ENCODE results near the gene CYP27A1.
A peak's percentile ranks its signal among the peaks of the same experiment; 100 is the strongest.

Gene CYP27A1

DNA sequence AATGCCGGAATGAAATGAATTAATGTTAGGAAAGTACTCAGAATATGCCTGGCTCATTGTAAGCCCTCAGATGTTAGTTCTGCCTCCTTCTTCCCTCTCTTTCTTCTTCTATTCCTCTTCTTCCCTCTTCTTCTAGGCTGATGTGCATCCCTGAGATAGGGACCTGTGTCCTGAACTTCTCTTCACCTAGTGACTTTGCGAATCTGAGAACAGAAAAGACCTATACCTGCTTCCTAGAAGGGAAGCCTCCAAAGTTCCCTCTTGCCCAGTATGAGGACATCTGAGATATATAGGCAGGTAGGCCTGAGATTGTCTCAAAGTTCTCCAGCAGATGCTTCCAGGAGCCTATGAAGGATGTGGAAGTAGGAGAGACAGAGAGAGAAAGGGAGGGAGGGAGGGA is 8.1 kb upstream of the CYP27A1 start:
- DNase-seq (ENCODE audit: low read depth, low spot score) = no peak

DNA sequence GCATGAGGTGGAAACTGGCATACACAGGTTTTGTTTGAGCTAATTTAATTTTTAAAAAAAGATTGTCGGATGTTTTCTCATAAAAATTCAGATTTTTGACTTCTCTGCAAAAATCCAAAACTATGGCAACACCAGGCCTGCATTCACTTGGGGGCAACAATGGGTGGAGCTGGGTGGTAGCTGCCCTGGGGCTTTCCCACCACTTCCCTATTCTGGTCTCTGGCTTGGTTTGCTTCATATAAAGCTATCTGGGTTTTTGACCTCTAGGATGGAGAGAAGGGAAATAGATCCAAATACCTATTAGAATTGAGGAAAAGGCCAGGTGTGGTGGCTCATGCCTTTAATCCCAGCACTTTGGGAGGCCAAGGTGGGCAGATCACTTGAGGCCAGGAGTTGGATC is 5.5 kb upstream of the CYP27A1 start:
- DNase-seq (ENCODE audit: low read depth, low spot score) = no peak

DNA sequence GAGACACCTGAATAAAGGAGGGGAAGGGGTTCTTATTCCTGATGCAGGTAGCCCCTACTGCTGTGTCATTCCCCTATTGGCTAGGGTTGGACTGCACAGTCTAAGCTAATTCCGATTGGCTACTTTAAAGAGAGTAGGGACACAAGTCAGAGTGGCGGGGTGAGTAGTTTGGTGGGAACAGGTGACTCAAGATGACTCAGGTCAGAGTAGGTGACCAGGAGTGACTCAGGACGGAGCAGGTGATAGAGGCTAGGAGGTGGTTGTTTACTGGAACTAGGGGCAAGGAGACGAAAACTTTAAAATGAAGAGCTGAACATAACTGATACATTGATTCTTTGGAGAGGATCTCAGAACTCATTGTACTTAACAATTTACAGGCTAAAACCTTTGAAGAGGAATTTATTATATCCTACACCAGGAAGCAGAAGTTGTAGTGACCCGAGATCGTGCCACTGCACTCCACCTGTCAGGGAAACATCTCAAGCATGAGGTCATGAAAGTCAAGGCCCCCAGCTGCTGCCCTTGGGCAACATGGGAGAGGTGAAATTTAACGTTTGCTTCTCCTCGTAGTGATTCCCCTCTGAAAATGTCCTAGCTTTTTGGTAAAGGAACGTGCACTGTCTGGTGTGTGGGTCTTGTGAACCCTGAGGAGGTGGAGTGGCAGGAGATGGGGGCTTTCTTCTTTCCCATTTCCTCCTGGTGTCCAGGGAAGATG is 4.5 kb upstream of the CYP27A1 start:
- no peak for DNase-seq (ENCODE audit: low read depth, low spot score)

DNA sequence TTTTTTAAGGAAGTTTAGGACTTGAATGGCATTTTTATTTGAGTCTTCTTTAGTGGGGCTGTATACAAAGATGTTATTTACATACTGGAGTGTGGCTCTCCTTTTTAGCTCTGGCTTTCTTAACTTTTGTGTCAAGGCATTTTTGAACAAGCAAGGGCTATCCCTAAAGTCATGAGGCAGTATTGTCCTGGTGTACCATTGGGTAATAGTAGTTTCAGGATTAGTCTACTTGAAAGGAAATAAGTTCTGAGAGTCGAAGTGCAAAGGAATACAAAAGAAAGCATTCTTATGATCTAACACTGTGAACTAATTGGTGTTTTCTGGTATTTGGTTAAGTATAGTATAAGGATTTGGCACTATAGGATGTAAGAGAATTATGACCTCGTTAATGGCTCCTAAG is 1.9 kb upstream of the CYP27A1 start:
- DNase-seq (ENCODE audit: low read depth, low spot score) = no peak

DNA sequence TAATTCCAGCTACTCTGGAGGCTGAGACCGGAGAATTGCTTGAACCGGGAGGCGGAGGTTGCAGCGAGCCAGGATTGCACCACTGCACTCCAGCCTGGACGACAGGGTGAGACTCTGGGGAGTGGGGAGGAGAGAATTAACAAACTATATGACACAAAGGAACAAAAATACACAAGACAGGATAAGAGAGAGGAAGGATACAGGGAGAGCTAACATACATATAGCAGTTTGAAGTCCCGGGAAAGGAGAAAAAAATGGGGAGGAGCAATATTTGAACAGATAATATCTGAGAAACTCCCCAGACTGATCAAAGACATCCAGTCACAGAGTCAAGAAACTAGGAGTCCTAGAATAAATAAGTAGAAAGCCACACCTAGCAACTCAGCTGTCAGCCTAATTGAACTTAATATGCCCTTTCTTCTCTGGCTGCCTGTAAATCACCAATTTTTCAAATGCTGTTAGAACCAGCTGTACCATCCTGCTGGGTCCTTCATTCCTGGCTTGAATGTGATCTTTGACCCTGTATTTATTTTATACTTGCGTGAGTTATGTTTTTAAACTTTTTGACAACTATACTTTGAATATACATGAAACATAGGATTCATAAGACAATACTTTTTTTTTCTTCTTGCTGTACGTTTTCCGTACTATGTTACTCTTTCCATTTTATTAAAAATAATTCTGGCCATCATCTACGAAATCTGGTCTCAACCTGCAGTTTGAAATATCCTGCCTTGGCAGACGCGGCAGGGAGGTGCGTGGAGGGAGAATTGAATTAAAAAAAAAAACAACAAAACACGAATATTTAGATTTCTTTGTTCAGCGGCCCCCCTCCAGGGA is 876 bp upstream of the CYP27A1 start:
- no peak for DNase-seq (ENCODE audit: low read depth, low spot score)

DNA sequence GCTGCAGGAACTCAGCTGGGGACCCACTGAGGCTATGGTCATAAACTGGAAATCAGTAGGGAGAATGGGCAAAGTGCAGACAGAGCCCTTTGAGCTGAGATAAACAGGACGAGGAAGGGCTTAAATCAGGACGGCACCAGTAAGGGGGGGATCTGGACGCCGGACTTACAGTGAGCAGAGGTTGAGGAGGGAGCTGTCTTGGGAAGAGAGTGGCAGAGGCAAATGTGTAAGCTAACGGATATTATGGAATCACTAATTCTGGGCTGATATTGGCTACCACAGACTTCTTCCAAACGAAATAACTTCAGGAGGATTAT is 539 bp downstream of the CYP27A1 start:
- no peak for DNase-seq (ENCODE audit: low read depth, low spot score)

DNA sequence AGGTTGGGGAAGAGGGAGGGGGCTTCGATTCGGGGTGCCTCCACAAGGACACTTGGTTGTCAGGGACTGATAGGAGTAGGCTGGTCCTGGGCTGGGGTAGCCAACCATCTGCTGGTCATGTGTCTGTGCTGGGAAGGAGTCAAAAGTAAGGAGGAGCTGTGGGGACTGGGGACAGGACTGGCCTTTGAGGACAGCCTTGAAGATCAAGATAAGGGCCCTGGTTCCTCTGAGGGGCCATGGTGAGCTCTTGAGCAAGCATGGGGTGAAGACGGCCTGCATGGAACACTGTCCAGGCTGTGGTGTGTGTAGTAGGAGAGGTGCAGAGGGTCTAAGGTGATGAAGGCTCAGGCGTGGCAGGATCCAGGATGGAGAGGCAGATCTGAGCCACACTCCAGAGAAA is 1.7 kb downstream of the CYP27A1 start:
- DNase-seq (ENCODE audit: low read depth, low spot score) = no peak

DNA sequence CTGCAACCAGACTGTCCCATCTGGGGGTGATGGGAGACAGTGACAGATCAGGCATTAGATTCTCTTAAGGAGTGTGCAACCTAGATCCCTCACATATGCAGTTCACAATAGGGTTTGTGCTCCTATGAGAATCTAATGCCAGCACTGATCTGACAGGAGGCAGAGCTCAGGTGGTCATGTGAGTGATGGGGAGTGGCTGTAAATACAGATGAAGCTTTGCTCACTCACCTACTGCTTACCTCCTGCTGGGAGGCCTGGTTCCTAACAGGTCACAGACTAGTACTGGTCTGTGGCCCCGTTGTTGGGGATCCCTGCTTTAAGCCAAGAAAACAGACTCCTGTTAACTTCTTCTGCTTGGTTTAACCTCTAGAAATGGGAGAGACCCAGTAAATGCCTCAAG is 3.2 kb downstream of the CYP27A1 start:
- DNase-seq (ENCODE audit: low read depth, low spot score) = no peak

DNA sequence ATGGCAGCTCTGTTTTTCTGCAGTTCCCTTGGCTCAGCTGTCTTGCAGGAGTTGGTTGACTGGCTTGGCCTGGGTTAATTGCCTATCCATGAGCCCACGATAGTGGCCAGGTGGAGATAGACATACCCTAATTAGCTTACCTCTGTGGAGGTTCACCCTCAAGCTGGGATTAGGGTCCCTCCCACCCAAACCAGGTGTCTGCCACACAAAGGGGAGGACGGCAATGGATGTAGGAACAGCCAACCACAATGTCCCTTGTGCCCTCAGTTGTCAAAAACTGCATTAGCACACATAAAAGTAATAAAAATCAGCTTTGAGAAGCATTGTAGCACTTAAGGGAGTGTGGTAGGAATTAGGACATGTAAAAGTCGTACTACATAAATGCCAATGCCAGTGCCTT is 4.2 kb downstream of the CYP27A1 start:
- no peak for DNase-seq (ENCODE audit: low read depth, low spot score)

DNA sequence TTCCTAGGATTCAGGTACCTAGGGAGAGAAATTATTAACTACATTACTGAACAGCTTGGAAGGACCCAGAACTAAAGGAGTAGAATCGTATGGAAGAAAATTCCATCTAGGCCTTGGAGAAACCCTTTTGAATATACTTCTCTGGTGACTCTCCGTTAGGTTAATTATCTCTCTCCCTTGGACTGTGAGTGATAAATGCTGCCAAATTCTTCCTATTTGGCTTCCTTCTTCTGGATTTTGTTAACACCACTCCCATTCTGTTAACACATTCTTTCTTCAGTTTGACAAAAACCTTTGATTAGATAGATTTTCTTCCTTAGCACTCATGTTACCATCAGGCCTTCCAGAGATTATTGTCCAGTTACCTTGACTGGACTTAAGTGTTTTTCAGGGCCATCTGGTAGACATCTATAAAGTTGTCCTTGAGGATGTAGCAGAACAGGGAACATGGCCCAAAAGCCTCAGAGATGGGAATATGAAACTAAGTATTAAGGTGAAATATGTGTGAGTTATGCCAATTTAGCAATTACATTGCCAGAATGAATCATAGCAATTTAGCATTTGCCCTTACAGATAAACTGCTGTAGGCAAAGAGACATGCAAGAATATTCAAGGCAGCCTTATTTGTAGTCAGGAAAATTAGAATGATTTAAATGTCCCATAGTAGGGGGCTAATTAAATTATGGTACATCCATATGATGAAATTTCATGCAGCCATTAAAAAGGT is 6.7 kb downstream of the CYP27A1 start:
- no peak for DNase-seq (ENCODE audit: low read depth, low spot score)

DNA sequence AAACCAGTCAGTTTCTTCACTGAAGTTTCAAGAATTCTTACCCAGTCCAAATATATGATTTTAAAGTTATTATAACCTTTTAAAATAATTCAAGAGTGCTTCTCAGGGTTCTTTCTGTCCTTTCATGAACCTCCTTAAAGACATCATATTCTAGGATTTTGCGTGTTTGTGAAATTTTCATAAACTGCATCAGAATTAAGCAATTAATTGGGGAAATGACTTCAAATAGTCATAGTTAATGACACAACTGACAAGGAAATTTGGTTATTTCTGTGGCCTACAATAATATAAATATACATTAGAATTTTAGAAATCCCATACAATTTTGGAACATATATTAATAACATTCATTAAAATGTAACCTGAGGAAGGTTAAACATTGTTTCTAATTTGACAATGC is 10.5 kb downstream of the CYP27A1 start:
- DNase-seq (ENCODE audit: low read depth, low spot score) = no peak

DNA sequence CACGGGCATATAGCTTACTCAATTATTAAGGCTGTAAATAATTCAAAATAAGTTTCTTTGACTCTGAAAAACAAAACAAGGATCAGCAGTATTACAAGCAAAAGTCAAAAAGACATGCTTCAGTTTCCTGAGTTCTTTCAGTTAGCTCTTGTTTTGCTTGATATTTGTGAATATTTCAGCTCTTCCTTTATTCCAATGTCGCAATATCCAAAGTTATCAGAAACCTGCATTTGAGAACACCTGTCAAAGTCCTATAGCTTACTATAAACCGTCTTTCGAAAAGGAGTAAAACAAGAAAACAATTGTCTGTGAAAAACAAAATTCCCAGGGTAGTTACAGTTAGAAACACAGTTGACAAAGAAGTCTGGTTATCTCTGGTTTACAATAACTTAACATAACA is 14.7 kb downstream of the CYP27A1 start:
- DNase-seq (ENCODE audit: low read depth, low spot score) = no peak

DNA sequence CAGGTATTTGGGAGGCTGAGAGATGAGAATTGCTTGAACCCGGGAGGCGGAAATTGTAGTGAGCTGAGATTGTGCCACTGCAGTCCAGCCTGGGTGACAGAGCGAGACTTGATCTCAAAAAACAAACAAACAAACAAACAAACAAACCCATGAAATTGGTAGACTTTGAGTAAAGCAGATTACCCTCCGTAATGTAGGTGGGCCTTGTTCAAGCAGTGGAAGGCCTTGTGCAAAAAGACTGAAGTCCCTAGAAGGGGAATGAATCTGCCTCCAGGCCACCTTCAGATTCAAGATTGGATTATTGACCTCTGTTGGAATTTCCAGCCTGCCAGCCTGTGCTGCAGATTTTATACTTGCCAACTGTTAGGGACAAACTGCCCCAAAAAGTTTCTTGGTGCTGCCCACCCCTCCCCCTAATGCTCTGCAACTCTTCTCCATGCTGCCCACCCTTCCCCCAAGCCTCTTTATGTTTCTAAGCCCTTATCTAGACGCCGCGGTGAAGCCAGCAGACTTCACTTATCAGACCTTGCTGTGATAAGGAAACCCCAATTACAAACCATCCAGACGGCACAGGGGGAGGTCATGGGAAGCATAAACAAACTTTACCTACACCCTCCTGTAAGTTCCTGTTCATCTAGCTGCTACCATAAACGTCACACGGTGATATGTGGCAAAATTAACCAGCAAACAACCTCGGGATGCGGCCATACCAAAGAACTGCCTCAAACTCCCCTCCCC is 17.0 kb downstream of the CYP27A1 start:
- DNase-seq (ENCODE audit: low read depth, low spot score) = no peak

DNA sequence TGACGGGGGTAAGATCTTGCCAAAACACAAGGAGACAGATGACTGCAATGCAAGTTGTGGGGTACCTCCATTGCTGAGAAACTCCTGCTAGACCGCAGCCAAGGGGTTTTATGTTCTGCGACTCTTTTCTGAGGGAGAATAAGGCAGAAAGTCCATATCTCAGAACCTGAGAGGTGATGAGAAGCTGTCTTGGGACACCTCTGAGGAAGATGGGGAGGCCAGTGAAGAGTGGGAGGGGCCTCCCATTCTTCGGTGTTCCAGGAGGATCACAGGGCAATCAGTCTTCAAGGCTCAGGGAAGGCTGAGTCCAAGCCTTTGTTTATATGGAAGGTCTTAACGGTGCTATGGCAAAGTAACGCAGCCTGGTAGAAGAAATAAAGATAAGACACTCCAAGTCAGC is 18.0 kb downstream of the CYP27A1 start:
- DNase-seq (ENCODE audit: low read depth, low spot score) = no peak

DNA sequence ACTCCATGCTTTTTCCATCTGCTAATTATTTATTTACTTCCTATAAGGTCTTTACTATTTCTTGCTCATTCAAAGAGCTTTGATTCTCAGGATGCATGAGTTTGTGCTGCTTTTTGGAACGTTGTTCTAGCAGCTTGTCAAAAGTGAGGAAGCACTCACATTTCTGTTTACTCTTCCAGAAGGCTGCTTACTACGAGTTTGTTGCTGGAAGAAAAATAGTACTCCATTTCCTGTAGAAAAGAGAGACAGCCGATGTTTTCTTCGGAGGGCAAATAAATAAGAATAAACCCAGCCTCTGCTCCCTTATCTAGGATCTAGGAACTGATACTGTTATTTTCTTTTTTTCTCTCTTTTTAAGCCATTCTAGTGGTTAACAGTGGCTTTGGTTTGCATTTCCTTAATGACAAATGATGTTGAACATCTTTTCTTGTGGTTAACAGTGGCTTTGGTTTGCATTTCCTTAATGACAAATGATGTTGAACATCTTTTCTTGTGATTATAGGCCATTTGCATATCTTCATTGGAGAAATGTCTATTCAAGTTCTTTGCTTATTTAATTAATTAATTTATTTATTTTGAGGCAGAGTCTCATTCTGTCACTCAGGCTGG is 20.5 kb downstream of the CYP27A1 start:
- no peak for DNase-seq (ENCODE audit: low read depth, low spot score)

DNA sequence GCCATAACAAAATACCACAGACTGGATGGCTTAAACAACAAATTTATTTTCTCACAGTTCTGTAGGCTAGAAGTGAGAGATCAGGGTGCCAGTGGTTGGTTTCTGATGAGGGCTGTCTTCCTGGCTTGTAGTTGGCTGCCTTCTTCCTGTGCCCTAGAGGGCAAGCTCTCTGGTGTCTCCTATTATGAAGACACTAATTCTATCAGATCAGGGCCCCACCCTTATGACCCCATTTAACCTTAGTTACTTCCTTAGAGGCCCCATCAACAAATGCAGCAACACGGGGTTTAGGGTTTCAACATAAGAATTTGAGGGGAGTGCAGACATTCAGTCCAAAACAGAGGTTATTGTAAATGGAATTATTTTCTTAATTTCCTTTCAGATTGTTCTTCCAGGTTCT is 22.9 kb downstream of the CYP27A1 start:
- no peak for DNase-seq (ENCODE audit: low read depth, low spot score)

DNA sequence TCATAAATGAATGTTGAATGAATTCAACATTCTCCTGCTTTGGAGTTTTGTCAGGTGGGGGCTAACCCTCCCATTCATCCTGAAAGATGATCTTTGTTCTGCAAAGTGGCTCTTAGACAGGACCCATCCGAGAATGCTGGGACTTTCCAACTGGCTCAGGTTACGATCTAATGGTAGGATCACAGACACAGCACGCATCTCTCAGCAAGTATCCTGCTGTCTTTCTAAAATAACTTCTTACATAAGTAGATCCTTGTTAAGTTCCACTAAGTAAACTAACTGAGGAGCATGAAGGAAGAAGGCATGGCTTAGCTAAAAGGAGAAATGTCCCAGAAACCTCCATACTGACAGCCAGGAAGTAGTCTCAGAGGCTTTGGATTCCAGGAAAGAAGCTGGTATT is 23.7 kb downstream of the CYP27A1 start:
- DNase-seq (ENCODE audit: low read depth, low spot score) = peak; percentile 57

DNA sequence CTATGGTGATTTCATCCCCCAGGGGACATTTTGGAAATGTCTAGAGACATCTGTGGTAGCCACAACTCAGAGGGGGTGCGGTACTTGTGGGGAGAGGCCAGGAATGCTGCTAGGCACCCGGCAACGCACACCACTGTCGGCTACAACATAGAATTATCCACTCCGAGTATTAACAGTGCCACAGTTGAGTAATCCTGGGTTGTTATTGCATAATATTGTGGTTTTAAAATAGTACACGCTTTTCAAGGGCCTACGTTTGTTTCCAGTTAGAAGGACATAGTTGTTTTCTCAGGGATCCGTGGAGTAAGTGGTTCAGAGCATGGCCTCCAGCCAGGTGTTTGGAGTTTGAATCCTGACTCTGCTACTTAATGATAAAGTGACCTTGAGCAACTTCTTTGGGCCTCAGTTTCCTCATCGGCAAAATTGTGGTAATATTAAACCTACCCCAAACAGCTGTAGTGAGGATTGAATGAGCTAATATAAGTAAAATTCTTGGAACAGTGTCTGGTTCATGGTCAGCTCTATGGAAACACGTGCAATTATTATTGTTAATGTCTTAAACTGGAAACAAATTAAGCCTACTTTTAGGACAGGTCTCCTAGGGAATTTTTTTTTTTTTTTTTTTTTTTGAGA is 24.5 kb downstream of the CYP27A1 start:
- DNase-seq (ENCODE audit: low read depth, low spot score) = peak; percentile 95

DNA sequence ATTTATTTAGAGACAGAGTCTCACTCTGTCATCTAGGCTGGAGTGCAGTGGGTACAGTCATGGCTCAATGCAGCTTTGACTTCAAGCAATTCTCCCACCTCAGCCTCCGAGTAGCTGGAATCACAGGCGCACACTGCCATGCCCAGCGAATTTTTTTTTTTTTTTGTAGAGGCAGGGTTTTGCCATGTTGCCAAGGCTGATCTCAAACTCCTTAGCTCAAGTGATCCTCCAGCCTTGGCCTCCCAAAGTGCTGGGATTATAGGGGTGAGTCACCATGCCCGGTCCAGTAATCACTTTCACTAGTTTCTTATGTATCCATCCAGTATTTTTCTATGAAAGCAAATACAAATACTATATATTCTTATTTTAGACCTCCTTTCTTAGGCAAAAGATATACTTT is 25.7 kb downstream of the CYP27A1 start:
- no peak for DNase-seq (ENCODE audit: low read depth, low spot score)

DNA sequence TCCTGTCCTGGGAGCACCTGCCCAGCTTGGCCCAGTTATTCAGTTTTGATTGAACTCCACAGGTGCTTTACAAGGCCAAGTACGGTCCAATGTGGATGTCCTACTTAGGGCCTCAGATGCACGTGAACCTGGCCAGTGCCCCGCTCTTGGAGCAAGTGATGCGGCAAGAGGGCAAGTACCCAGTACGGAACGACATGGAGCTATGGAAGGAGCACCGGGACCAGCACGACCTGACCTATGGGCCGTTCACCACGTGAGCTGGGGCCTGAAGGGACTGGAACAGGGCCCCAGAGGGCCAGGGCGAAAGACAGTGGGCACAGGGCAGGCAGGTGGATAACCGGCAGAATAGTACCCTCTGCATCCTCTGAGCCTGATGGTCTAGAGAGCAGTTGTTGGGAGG is 27.6 kb downstream of the CYP27A1 start:
- DNase-seq (ENCODE audit: low read depth, low spot score) = no peak

DNA sequence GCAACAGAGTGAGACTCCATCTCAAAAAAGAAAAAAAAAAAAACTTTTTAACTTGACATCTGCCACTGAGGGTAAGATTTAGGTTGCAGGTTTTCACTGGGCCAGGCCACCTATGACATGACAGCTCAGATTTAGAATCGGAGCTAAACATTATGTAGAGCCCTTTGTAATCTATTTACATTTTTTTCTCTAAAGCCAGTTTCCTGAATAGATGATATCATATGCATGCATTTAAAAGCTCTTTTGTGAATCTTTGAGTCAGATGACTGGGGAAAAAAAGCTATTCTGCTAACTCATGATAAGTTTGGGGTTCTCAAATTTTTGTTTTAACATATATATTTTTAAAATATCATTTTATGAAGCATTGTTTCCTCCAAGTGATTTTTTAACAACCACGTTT is 28.3 kb downstream of the CYP27A1 start:
- no peak for DNase-seq (ENCODE audit: low read depth, low spot score)

All from brain pericyte (primary cell).